Activated effector memory CD4-positive, alpha-beta T cell treated with Interleukin-2 at 50 U/mL for 16 hours (primary cell): ENCODE measurements around the gene HOXB7.

ENCODE experiments used
- DNase-seq: peaks from one replicate; pipeline ENCODE4 v3.0.0-alpha.2; 2020

Gene HOXB7

GRCh38 chr17:48622857-48623256, 12.0 kb upstream of the HOXB7 start:
- DNase-seq = no peak

DNA sequence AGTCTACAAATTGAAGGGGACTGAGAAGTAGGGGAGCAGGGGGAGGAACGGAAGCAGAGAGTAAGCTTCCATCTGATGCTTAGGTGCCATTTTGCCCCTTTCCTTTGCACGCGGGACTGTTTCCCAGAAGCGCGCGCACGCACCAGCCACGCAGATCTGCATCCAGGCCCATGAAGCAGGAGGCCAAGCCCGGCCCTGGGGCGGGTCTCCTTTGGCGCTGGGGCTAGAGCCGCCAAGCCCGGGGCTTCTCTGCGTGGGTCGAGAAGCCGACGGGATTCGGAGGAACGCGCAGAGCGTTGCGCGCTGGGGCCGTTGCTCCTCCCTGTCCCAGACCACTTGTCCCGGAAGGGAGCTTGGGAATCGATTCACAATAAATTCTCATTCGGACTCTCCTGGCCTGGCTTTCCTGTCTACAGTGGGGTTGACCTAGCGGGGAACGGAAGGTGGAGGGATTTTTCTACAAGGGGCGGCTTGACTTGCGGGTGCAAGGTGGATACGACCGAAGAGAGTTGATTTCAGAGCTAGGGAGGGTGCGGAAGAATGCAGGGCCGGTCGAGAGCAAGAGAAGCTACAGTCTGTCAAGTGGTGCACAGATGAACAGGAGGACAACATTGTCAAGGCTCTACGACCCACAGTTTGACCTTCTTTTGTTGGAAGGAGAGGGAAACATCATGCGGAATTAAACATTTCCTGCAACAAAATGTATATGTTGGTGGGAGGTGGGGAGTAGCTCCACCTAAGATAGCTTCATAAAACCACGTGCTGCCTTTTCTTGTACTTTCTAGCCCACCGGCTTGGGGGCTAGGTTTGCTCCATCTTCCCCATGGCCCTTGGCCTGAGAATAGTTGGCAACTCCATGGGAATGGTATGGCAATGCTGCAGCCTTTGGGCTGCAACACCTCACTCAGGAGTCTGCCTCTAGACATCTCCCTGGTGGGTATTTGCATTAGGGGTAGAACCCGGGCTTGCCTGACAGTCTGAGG, 10.9 kb upstream of the HOXB7 start:
- no peak for DNase-seq

DNA sequence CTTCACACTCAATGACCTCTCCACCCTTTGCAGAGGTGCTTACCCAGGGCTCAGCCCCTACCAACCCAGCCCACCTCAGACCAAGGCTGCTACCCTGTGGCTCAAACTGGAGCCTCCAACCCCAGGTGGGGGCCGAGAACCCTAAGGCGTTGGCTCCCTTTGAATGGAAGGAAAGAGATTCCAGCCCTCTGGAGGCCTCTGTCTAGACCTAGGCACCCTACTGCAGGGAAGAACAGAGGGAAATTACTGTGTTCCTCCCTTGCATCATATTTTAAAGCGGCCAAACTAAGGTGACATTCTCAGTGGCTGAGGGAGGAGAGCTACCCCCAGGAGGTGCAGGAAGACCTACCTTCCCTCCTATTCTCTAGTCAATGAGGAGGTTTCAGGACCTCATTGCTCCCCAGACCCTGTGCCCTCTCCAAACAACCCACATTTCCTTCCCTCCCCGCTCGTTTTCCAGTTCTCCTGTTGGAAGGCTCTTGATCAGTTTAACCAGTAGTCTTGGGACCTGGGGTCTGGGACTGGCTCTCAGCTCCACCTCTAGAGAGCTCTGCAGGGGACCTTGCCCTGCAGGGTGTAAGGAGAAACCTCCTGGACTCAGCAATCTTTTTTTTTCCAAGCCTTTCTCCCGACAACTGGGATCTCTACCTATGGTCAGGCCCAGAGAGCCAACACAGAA, 9.8 kb upstream of the HOXB7 start:
- no peak for DNase-seq

DNA sequence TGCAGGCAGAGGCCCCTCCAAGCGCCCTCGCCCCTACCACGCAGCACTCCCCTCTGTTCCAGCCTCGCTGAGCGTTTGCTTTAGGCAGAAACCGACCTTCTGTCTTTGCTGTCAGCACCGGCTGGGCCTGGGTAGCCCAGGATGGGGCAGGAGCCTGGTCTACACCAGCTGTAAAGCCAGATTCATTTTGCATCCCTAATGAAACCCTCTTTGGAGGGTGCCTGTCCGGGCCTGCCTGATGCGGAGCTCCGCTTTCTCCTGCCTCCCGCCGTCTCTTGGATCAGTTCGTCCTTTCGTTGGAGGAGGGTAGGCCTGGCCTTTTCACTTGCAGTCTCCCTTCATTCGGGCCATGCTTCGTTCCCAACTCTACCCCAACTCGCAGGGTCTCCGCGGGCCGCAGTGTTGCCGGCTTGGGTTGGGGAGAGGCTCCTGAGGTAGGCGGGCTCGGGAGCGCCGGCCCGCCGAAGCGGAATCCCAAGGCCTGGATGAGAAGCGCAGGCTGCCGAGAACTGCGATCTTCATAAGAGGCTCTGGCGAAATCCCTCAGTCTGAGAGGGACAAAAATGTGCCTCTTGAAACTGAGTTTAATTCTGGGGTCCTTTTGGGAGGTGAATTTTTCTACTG, 9.1 kb upstream of the HOXB7 start:
- DNase-seq = no peak

GRCh38 chr17:48618256-48618896, 7.6 kb upstream of the HOXB7 start:
- peak; percentile 71 for DNase-seq

DNA sequence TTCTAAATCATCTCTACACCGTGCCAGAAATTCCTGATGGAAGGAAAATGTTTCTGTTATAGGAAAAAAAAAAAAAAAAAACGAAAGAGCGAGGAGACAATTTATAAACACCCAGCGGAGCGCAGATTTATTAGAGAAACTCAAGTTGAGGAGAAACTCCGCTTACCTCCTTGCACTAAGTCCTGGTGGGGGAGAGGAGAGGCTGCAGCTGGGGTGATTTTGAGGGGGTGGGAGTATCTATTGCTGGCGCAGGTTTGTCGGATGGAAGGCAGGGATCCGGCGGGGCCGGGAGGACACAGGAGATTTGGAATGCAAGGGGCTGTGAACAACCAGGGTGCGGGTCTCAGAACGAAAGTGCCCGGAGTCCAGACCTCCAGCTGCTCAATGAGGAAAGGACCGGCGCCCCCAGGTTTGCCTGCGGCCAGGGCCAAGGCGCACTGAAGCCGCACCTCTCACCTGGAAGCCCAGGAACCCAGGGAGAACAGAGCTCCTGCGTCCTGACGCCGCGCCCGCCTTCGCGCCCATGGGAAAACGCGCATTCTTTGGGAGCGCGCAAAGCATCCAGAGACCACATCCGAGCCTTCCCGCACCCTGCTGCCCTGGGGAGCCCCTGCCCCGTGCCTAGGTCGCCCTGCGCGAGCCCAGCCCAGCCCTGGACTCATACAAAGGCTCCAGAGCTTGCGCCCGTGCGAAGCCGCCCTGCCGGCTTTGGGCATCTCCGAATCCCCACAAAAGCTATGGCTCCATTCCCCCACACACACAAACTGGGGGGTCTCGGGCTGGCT, 6.8 kb upstream of the HOXB7 start:
- DNase-seq = no peak

GRCh38 chr17:48616717-48617470, 6.1 kb upstream of the HOXB7 start:
- no peak for DNase-seq

DNA sequence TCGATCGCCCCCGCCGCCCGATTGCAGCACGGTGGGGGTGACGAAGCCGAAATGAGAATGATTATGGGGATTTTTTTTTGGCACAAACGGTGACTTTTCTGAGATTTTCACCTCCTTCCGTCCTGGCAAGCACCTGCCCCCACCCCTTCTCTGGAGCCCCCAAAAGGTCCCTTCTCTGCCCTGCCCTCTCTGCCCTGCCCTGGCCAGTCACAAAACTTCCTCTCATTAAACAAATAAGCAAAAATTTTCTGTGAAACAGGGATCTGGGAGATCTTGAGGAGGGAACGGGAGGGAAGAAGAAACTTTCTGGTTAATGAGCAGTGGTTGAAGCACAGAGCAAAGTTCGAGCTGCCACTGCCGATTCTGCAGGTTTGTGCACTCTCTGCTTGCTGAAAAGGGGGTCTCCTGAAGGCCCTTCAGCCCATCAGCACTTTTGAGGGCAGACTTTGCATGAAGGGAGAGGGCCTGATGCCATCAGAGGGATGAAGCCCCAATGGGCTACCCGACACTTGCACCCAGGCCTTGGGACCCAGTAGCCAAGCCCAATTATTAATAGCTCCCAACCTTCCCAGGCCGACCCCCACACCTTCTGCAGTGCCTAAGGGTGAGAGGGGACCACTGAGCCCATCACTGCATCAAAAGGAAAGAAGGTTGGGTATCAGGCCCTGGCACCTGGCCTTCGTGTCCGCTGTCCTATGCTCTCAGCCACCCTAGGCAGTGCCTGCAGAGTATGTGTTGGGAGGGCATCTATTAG, 5.3 kb upstream of the HOXB7 start:
- DNase-seq = no peak

- no peak for DNase-seq
These were observed 4.5 kb upstream of the HOXB7 start, which contains the start of gene HOXB8 for GRCh38 chr17:48615047-48615962. HOXB8 (minus strand) TSS chr17:48615292; CDS start chr17:48614704, 588 bp downstream.

DNA sequence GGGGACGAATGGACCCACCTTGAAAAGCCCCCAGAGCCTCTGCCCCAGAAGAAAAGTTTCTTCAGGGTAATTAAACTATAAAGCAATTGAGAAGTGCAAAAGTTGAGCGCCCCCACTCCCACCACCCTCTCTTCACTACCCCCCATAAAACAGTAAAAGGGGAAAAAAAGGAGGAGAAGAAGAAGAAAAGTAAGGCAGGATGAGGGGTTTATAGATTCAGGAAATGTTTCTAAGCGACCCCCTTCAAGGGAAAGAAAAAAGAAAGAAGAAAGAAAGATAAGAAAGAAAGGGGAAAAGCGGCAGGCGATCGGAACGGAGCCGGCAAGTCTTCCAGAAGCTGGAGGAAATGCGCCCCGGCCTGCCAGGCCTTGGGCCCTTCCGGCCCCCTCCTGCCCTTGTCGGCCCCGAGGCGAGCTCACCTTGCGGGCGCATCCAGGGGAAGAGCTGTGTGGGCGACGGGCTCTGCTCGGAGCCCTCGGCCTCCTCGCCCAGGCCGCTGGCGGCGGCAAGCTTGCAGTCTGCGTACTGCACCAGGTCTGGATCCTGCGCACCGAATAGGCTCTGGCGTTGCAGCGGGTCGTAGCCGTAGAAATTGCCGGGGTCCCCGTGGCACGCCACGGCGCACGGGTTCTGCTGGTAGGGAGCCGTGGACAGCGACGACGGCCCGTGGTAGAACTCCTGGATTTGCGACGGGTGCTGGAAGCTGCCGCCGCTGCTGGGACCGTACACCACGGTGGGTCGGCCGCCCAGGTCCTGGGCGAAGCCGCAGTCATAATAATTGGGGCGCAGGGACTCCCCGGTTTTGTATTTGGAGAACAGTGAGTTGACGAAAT, 3.3 kb upstream of the HOXB7 start:
- no peak for DNase-seq

- no peak for DNase-seq
These were observed 2.3 kb upstream of the HOXB7 start for GRCh38 chr17:48612854-48613691.

GRCh38 chr17:48612456-48612853, 1.6 kb upstream of the HOXB7 start:
- no peak for DNase-seq

GRCh38 chr17:48611681-48612455, 1.1 kb upstream of the HOXB7 start:
- no peak for DNase-seq

DNA sequence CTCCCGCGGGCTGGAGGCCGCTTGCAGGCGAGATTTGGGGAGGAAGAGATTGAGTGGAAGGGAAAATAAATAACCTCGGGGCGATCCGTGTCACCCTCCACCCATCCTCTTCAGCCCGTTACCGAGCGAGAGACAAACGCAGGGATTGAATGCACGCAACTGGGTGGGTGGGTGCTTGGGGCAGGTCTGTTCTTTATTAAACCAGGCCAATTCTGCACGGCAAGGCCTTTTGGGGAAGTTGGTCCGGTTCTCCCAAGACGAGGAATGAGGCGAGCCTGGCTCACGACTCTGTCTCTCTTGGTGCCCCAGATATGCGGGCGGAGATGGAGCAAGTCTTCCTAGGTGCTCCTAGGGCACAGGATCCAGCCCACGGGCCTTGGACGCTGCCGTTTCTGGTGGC, 396 bp upstream of the HOXB7 start:
- no peak for DNase-seq

DNA sequence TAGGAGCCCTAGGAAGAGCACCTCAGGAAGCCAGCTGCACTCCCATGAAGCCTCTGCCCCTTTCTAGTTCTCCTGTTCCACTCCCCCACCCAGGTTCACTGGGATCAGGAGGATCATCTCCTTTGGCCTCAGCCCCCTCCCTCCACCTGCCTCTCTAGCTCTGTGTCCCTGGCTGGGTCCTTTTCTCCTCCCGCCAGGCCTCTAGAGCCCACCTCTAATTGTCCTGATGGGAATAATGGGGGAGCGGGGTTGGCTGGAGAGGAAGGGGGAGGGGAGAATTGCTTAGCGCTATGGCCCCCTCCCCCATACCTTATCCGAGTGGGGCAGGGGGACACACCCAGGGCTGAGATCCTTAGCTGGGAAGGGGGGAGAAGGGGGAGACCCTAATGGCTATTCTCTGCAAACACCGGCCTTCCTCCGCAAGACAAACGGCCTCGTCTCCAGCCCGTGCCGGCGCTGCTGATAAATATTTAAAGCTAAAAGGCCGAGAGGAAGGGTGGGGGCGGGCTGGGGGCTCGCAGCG, 997 bp downstream of the HOXB7 start:
- no peak for DNase-seq

GRCh38 chr17:48609033-48609432, 1.8 kb downstream of the HOXB7 start:
- DNase-seq = no peak

DNA sequence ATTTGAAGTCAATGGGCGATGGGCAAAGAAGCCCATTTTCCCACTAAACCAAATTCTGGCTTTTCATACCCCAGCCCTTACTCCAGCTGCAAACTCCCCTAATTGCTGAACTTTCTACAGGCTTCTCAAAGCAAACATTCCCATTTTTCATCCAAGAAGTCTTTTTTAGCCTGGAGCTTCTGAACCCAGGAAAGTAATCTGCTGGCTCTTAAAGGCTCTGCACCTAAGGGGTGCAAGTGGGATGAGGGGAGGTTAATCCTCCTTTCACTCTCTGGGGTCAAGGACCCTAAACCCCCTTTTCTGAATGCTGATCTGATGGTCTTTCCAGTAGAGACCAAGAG, 2.4 kb downstream of the HOXB7 start:
- DNase-seq = no peak
